Heart right ventricle (tissue), 16 donors: Measurements from ENCODE around the gene RASAL2. TPM values are rescaled to one million over a fixed set of nuclear protein-coding genes. Genes with fewer than 3 reads are reported as not detected.

ENCODE experiments used
- ATAC-seq, 8 donors: fragments of 200-7000 bp; cut with Tn5 transposase; one replicate each; pipeline ENCODE4 v1.9.1; 2020; ENCODE audit warnings: mild to moderate bottlenecking in 8 of 8, moderate library complexity in 8 of 8, moderate number of reproducible peaks in 1 of 8
- DNase-seq, 2 donors: peaks; one replicate each; pipeline ENCODE4 v3.0.0-alpha.2; 2020
- H3K27ac ChIP-seq, 10 donors: fragments of 200-600 bp; sonication (generic) in 2 of 10; one replicate each; pipeline versions ENCODE4 v1.5.0 to v1.8.0; 2020 to 2022; ENCODE audit warnings: mild to moderate bottlenecking in 3 of 10
- H3K27me3 ChIP-seq, 7 donors: fragments of 200-600 bp; one replicate each; pipeline ENCODE4 v1.8.0; 2021 to 2022; ENCODE audit warnings: mild to moderate bottlenecking in 2 of 7
- H3K36me3 ChIP-seq, 9 donors: fragments of 200-600 bp; sonication (generic) in 1 of 9; one replicate each; pipeline versions ENCODE4 v1.5.0 to v1.8.0; 2020 to 2022; ENCODE audit warnings: mild to moderate bottlenecking in 2 of 9
- H3K4me1 ChIP-seq, 9 donors: fragments of 200-600 bp; sonication (generic) in 1 of 9; one replicate each; pipeline versions ENCODE4 v1.5.0 to v1.8.0; 2020 to 2022; ENCODE audit warnings: mild to moderate bottlenecking in 4 of 9
- H3K4me3 ChIP-seq, 10 donors: fragments of 200-600 bp; sonication (generic) in 2 of 10; one replicate each; pipeline versions ENCODE4 v1.5.0 to v1.8.0; 2020 to 2022; ENCODE audit warnings: mild to moderate bottlenecking in 7 of 10, moderate library complexity in 2 of 10
- H3K9me3 ChIP-seq, 11 donors: fragments of 200-600 bp in 10 of 11; sonication (generic) in 2 of 11; one replicate each; pipeline versions ENCODE4 v1.5.0 to v1.8.0; 2013 to 2022; ENCODE audit warnings: mild to moderate bottlenecking in 2 of 11, control low read depth in 1 of 11, moderate library complexity in 1 of 11
- CTCF ChIP-seq, 9 donors: fragments of 200-600 bp; sonication (generic) in 2 of 9; IDR thresholded peaks; one replicate each; pipeline versions ENCODE4 v1.5.0 to v1.8.0; 2021 to 2022; ENCODE audit warnings: antibody characterized with exemption in 9 of 9, mild to moderate bottlenecking in 5 of 9, moderate library complexity in 1 of 9
- WGBS, 2 donors: extraction: QIAGEN DNeasy Blood & Tissue Kit; methylation state at CpG; one replicate each; pipeline ENCODE4 v1.1.7; 2013; ENCODE audit warnings: inconsistent platforms in 1 of 2; 5-methylcytosine and 5-hydroxymethylcytosine counted together
- intact Hi-C, 10 donors: fragments of 100-400 bp; cut with DNase I; formaldehyde crosslinking; loops; one replicate each; pipeline versions ENCODE4 v1.11.1 to v1.14.2; 2022
- polyA plus RNA-seq, 2 donors: library from polyadenylated mRNA; stranded (reverse); fragments of 200-250 nt; gene quantifications; one replicate each; pipeline ENCODE4 v1.2.3, GENCODE V29; 2013
- total RNA-seq, 10 donors: library from RNA; stranded (reverse); fragmentation: NEBNext Ultra II Directional in 3 of 10; extraction: Animal tissue kit (Norgen Biotek cat#: 25700) in 3 of 10; gene quantifications; one replicate each; pipeline versions ENCODE4 v1.2.1 to v1.2.4, GENCODE V29; 2021 to 2023
- donor health status: Arrhythmogenic right ventricular cardiomyopathy.
- donor health status: ischemic (EF 13 %, LVEDD 7.1; RV severe dilation, severe dysfunction).
- donor health status: healthy with polysubstance abuse.
- donor health status: DM: no; HTN: yes; CAD: no.
- donor health status: DM: no; HTN: no; CAD: no.
- donor health status: ischemic (EF 25% LVEDD 6.9; RV normal size, moderate dysfunction).
- donor health status: ischemic (EF 25% LVEDD 5.7; RV mildly dilated, moderate dysfunction).
- donor health status: healthy.
- donor health status: DM: yes; HTN: yes; CAD: no.
- donor health status: Ischemic cardiomyopathy.
- donor health status: ischemic (EF 35%, LVEDD 5.7; RV mildly dilated, moderate dysfunction).
- donor health status: nonischemic (EF 11% LVEDD 7.7; RV severe dilation, severe dysfunction).
- donor health status: DM: yes; HTN: yes; CAD: no.
- donor health status: PGD.
- donor health status: ischemic (EF 29% LVEDD 5.4; RV normal size, mild dysfunction).
- donor health status: nonischemic (EF 23%, LVEDD 6.1; RV moderate dilation, normal function).

The RASAL2 gene
- total and polyA plus RNA-seq, 12 donors: 3.5 to 59.8 (median 36.2) TPM

GRCh38 chr1:178408871-178409270 is 315.0 kb downstream of the RASAL2 start:
- no peak for TF ChIP-seq CTCF (IDR thresholded peaks at IDR 0.05)
- Histone ChIP-seq H3K27ac (no peak overlapping the region), H3K27me3 (no peaks in the 10 kb centered on the region), H3K9me3 (peaks cover 0 to 5% (median 0%) of the 10 kb centered on the region in 11 donors), H3K4me1 (peaks cover 0 to 18% (median 4%) of the 10 kb centered on the region in 9 donors), H3K36me3 (no peaks in the 10 kb centered on the region), H3K4me3 (no peak overlapping the region)
- intact Hi-C loops: no loop called here
- DNase-seq (no peak), ATAC-seq (no peak)
- WGBS, 2 donors: 91 to 98% methylated on average over 2 of the region's 2 CpGs

GRCh38 chr1:178409541-178409940 is 315.6 kb downstream of the RASAL2 start:
- H3K9me3 ChIP-seq: peaks cover 0 to 10% (median 0%) of the 10 kb centered on the region in 11 donors
- H3K27me3 ChIP-seq: no peaks in the 10 kb centered on the region
- H3K36me3 ChIP-seq: no peaks in the 10 kb centered on the region
- 97% methylated on average over 2 of the region's 2 CpGs for WGBS, 2 donors
- H3K4me1 ChIP-seq: peaks cover 0 to 18% (median 4%) of the 10 kb centered on the region in 9 donors
- intact Hi-C loops: no loop called here
- TF ChIP-seq CTCF (IDR thresholded peaks at IDR 0.05): no peak
- DNase-seq: no peak
- no peak overlapping the region for H3K4me3 ChIP-seq
- H3K27ac ChIP-seq: no peak overlapping the region
- no peak for ATAC-seq

- TF ChIP-seq CTCF (IDR thresholded peaks at IDR 0.05): no peak
- no peaks in the 10 kb centered on the region for H3K36me3 ChIP-seq
- ATAC-seq: no peak
- intact Hi-C loops: no loop called here
- peaks cover 0 to 13% (median 3%) of the 10 kb centered on the region in 9 donors for H3K4me1 ChIP-seq
- no peaks in the 10 kb centered on the region for H3K27me3 ChIP-seq
- H3K9me3 ChIP-seq: peaks cover 0 to 28% (median 3%) of the 10 kb centered on the region in 11 donors
- no peak for DNase-seq
- H3K27ac ChIP-seq: no peak overlapping the region
- no peak overlapping the region for H3K4me3 ChIP-seq
- 87 to 89% methylated on average over 7 of the region's 7 CpGs for WGBS, 2 donors
Measured at GRCh38 chr1:178411756-178412399, 318.0 kb downstream of the RASAL2 start.

GRCh38 chr1:178412400-178412770 is 318.5 kb downstream of the RASAL2 start:
- H3K4me1 ChIP-seq: peaks cover 0 to 8% (median 3%) of the 10 kb centered on the region in 9 donors
- DNase-seq (no peak), ATAC-seq (no peak)
- H3K4me3 ChIP-seq: no peak overlapping the region
- WGBS, 2 donors: 88 to 95% methylated on average over 1 of the region's 1 CpG
- no peak overlapping the region for H3K27ac ChIP-seq
- peaks cover 0 to 32% (median 3%) of the 10 kb centered on the region in 11 donors for H3K9me3 ChIP-seq
- TF ChIP-seq CTCF (IDR thresholded peaks at IDR 0.05): no peak
- intact Hi-C loops: no loop called here
- H3K36me3 ChIP-seq: no peaks in the 10 kb centered on the region
- no peaks in the 10 kb centered on the region for H3K27me3 ChIP-seq
